GM18498 (cell line): ENCODE data around the gene NENF.

Experiments
- ATAC-seq: cut with Tn5 transposase; IDR thresholded peaks from one replicate; pipeline ENCODE4 v1.9.1; 2021; ENCODE audit warnings: mild to moderate bottlenecking, moderate library complexity; ENCODE audit not compliant: unreplicated experiment

Gene NENF

GRCh38 chr1:212430955-212431394 is 1.7 kb upstream of the NENF start:
- ATAC-seq: no peak

GRCh38 chr1:212431644-212432043 is 1.1 kb upstream of the NENF start:
- no peak for ATAC-seq

- no peak for ATAC-seq
Observed at GRCh38 chr1:212432272-212432660, 454 bp upstream of the NENF start.

- ATAC-seq: no peak
Observed at GRCh38 chr1:212433577-212434462, 1.1 kb downstream of the NENF start.

- no peak for ATAC-seq
Observed at GRCh38 chr1:212434992-212435391, 2.3 kb downstream of the NENF start.

GRCh38 chr1:212437179-212437798 is 4.6 kb downstream of the NENF start:
- no peak for ATAC-seq

- no peak for ATAC-seq
Observed at GRCh38 chr1:212438831-212439237, 6.1 kb downstream of the NENF start.

- no peak for ATAC-seq
Observed at GRCh38 chr1:212440419-212440818, 7.7 kb downstream of the NENF start.

GRCh38 chr1:212442408-212442807 is 9.7 kb downstream of the NENF start:
- no peak for ATAC-seq

GRCh38 chr1:212446333-212446732 is 13.6 kb downstream of the NENF start:
- ATAC-seq: no peak

GRCh38 chr1:212447478-212447877 is 14.8 kb downstream of the NENF start:
- ATAC-seq: no peak

GRCh38 chr1:212450331-212450881 is 17.7 kb downstream of the NENF start:
- ATAC-seq: no peak

- ATAC-seq: no peak
Observed at GRCh38 chr1:212451416-212452322, 18.9 kb downstream of the NENF start.

- ATAC-seq: no peak
Observed at GRCh38 chr1:212452323-212453155, 19.8 kb downstream of the NENF start.

- no peak for ATAC-seq
Observed at GRCh38 chr1:212453156-212453857, 20.6 kb downstream of the NENF start.

GRCh38 chr1:212454741-212455140 is 22.0 kb downstream of the NENF start:
- no peak for ATAC-seq

- ATAC-seq: no peak
Observed at GRCh38 chr1:212455401-212455800, 22.7 kb downstream of the NENF start.

GRCh38 chr1:212455803-212456528 is 23.2 kb downstream of the NENF start:
- ATAC-seq: peak; percentile 65
